GM10847 (cell line): ENCODE measurements around the gene EXOSC5.

Experiments used
- POLR2A ChIP-seq: IDR thresholded peaks from 2 replicates; pipeline ENCODE4 v1.6.1; 2011; ENCODE audit not compliant: insufficient read length; ENCODE audit errors: extremely low read depth

Gene EXOSC5

GRCh38 chr19:41341669-41342490 lies 55.3 kb downstream of the EXOSC5 start:
- TF ChIP-seq POLR2A: no peak

GRCh38 chr19:41339936-41340335 lies 57.2 kb downstream of the EXOSC5 start:
- TF ChIP-seq POLR2A: no peak
